ENCODE results near the gene EFHD2.

EFHD2 gene

GRCh38 chr1:15475752-15476314 lies 66.1 kb downstream of the EFHD2 start, which contains the start of gene CELA2B:
Gene CELA2B, plus strand, starts transcription at chr1:15476104. Its CDS starts 22 bp downstream, at chr1:15476126.
- DNase-seq (ENCODE audit: low read depth in 2 of 3, low spot score in 1 of 3): no peak

- no peak for DNase-seq (ENCODE audit: low read depth in 2 of 3, low spot score in 1 of 3)
Observed at GRCh38 chr1:15476927-15477326, 67.2 kb downstream of the EFHD2 start.

- DNase-seq (ENCODE audit: low read depth in 2 of 3, low spot score in 1 of 3): no peak
Observed at GRCh38 chr1:15477646-15478212, 68.0 kb downstream of the EFHD2 start.
